ENCODE measurements around the gene OR51B6.
"Not testable (repeated sequence)": the region's sequence is repeated elsewhere in the genome, so short reads cannot be mapped to it uniquely, and the experiment has no call there.

The OR51B6 gene

DNA sequence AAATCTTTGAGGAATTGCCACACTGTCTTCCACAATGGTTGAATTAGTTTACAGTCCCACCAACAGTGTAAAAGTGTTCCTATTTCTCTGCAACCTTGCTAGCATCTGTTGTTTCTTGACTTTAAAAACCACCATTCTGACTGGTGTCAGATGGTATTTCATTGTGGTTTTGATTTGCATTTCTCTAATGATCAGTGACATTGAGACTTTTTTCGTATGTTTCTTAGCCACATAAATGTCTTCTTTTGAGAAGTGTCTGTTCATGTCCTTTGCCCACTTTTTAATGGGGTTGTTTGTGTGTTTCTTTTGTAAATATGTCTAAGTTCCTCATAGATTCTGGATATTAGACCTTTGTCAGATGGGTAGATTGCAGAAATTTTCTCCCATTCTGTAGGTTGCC, 14.1 kb upstream of the OR51B6 start:
- not testable (repeated sequence) for H3K9me3 ChIP-seq (ENCODE audit: low read length); H3K27ac ChIP-seq (ENCODE audit: low read depth, low read length); H3K4me3 ChIP-seq (ENCODE audit: low read depth in 1 of 2, low read length in 2 of 2); H3K9ac ChIP-seq (ENCODE audit: low read length); H3K36me3 ChIP-seq (ENCODE audit: insufficient read depth, low read length); H3K27me3 ChIP-seq (ENCODE audit: control insufficient read depth in 1 of 2, insufficient read depth in 2 of 2, low read length in 2 of 2); H3K4me1 ChIP-seq (ENCODE audit: insufficient read depth, low read length)

GRCh38 chr11:5339771-5340322, 11.5 kb upstream of the OR51B6 start:
- Histone ChIP-seq H3K27ac (ENCODE audit: low read depth, low read length) (no peak overlapping the region), H3K4me3 (ENCODE audit: low read depth in 1 of 2, low read length in 2 of 2) (no peak overlapping the region), H3K9me3 (ENCODE audit: low read length) (no peaks in the 10 kb centered on the region), H3K36me3 (ENCODE audit: insufficient read depth, low read length) (no peaks in the 10 kb centered on the region), H3K4me1 (ENCODE audit: insufficient read depth, low read length) (no peaks in the 10 kb centered on the region), H3K27me3 (ENCODE audit: control insufficient read depth in 1 of 2, insufficient read depth in 2 of 2, low read length in 2 of 2) (no peaks in the 10 kb centered on the region), H3K9ac (ENCODE audit: low read length) (no peak overlapping the region)

DNA sequence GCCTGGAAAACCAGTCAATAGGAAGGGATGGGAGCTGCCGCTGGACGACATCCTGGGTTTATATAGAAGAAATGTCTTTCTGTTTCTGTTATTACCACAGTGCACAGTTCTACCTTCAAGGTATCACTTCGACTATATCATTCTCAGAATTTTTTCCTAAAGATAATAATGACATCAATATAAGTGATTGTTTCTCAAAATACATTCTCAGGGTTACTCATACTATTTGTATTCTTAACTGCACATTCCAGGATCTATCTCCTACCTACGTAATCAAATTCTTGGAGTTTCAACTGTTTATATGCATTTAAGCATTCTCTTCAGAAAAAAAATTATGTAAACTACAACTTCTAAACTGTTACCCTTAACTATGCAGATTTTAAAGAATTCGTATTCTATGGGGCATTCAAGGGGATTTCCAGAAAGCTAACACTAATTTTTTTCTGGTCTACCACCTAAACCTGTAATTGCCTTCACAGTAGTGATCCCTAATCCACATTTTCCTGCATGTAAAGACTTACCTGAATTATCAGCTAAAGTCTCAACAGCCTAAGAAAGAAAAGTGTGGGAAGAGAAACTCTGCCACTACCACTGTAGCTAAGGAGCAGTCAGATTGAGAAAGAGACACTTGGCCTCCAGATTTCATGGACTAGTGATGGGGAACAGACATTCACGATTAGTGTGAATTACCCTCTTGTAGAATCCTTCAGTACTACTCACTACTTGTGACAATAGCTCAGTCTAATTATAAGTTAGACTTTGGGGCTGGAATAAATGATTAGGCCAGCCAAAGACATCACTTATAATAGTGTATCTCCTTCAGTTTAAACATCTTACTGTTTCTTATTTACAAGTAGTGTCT, 7.6 kb upstream of the OR51B6 start, which contains the start of gene OR51B5:
TSS of gene OR51B5 (minus strand) at position 51 of the 862 bp plus-strand sequence. CDS start at position 51, 0 bp downstream.
- Histone ChIP-seq H3K9ac (ENCODE audit: low read length) (no peak within 1 kb of the TSS), H3K4me3 (ENCODE audit: low read depth in 1 of 2, low read length in 2 of 2) (no peak within 1 kb of the TSS), H3K36me3 (ENCODE audit: insufficient read depth, low read length) (no peaks in the 10 kb centered on the region), H3K27ac (ENCODE audit: low read depth, low read length) (no peak within 1 kb of the TSS), H3K27me3 (ENCODE audit: control insufficient read depth in 1 of 2, insufficient read depth in 2 of 2, low read length in 2 of 2) (no peaks in the 10 kb centered on the region), H3K9me3 (ENCODE audit: low read length) (no peaks in the 10 kb centered on the region), H3K4me1 (ENCODE audit: insufficient read depth, low read length) (no peaks in the 10 kb centered on the region)

- Histone ChIP-seq H3K4me1 (ENCODE audit: insufficient read depth, low read length) (no peaks in the 10 kb centered on the region), H3K36me3 (ENCODE audit: insufficient read depth, low read length) (no peaks in the 10 kb centered on the region), H3K27ac (ENCODE audit: low read depth, low read length) (no peak overlapping the region), H3K4me3 (ENCODE audit: low read depth in 1 of 2, low read length in 2 of 2) (no peak overlapping the region), H3K27me3 (ENCODE audit: control insufficient read depth in 1 of 2, insufficient read depth in 2 of 2, low read length in 2 of 2) (no peaks in the 10 kb centered on the region), H3K9ac (ENCODE audit: low read length) (no peak overlapping the region), H3K9me3 (ENCODE audit: low read length) (no peaks in the 10 kb centered on the region)
These were observed 5.5 kb upstream of the OR51B6 start for GRCh38 chr11:5345831-5346230.

DNA sequence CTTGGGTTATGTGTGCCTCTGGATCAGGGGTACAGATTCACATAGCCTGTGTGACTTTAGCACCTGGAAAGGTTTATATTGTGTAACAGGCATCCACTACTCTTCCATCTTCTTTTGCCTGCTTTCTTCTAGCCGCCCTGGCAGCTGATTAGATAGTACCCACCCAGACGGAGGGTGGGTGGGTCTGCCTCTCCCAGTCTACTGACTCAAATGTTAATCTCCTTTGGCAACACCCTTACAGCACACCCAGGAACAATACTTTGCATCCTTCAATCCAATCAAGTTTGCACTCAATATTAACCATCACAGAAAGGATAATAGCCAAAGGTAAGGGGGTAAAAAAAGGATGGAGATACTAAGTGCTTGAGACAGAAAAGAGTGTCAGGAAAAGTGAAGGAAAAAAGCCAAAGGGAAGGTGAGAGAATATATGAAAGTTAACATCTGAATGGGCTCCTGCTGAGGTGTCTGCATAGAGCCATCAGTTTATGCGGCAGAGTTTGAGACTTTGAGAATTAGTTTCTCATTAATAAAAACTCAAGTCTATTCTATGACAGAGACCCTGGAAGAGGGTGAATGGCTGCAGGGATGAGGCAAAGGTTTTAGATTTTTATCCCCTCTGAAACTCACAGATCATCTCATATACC, 2.6 kb upstream of the OR51B6 start:
- Histone ChIP-seq H3K4me3 (ENCODE audit: low read depth in 1 of 2, low read length in 2 of 2) (no peak overlapping the region), H3K9ac (ENCODE audit: low read length) (no peak overlapping the region), H3K9me3 (ENCODE audit: low read length) (no peaks in the 10 kb centered on the region), H3K27me3 (ENCODE audit: control insufficient read depth in 1 of 2, insufficient read depth in 2 of 2, low read length in 2 of 2) (no peaks in the 10 kb centered on the region), H3K4me1 (ENCODE audit: insufficient read depth, low read length) (no peaks in the 10 kb centered on the region), H3K36me3 (ENCODE audit: insufficient read depth, low read length) (no peaks in the 10 kb centered on the region), H3K27ac (ENCODE audit: low read depth, low read length) (no peak overlapping the region)

- no peak overlapping the region for H3K9ac ChIP-seq (ENCODE audit: low read length)
- no peaks in the 10 kb centered on the region for H3K9me3 ChIP-seq (ENCODE audit: low read length)
- no peaks in the 10 kb centered on the region for H3K36me3 ChIP-seq (ENCODE audit: insufficient read depth, low read length)
These were observed 1.8 kb upstream of the OR51B6 start for GRCh38 chr11:5349550-5349949.

DNA sequence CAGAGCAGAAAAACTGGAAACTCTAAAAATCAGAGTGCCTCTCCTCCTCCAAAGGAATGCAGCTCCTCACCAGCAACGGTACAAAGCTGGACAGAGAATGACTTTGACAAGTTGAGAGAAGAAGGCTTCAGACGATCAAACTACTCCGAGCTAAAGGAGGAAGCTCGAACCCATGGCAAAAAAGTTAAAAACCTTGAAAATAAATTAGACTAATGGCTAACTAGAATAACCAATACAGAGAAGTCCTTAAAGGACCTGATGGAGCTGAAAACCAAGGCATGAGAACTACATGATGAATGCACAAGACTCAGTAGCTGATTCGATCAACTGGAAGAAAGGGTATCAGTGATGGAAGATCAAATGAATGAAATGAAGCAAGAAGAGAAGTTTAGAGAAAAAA, 4.7 kb downstream of the OR51B6 start:
- not testable (repeated sequence) for H3K27me3 ChIP-seq (ENCODE audit: control insufficient read depth in 1 of 2, insufficient read depth in 2 of 2, low read length in 2 of 2); H3K4me3 ChIP-seq (ENCODE audit: low read depth in 1 of 2, low read length in 2 of 2); H3K36me3 ChIP-seq (ENCODE audit: insufficient read depth, low read length); H3K4me1 ChIP-seq (ENCODE audit: insufficient read depth, low read length); H3K9me3 ChIP-seq (ENCODE audit: low read length); H3K9ac ChIP-seq (ENCODE audit: low read length); H3K27ac ChIP-seq (ENCODE audit: low read depth, low read length)

More at GRCh38 chr11:5349550-5349949, 1.8 kb upstream of the OR51B6 start:
- Histone ChIP-seq H3K27ac (ENCODE audit: low read depth, low read length) (no peak overlapping the region), H3K27me3 (ENCODE audit: control insufficient read depth in 1 of 2, insufficient read depth in 2 of 2, low read length in 2 of 2) (no peaks in the 10 kb centered on the region), H3K4me1 (ENCODE audit: insufficient read depth, low read length) (no peaks in the 10 kb centered on the region), H3K4me3 (ENCODE audit: low read depth in 1 of 2, low read length in 2 of 2) (no peak overlapping the region)

DNA sequence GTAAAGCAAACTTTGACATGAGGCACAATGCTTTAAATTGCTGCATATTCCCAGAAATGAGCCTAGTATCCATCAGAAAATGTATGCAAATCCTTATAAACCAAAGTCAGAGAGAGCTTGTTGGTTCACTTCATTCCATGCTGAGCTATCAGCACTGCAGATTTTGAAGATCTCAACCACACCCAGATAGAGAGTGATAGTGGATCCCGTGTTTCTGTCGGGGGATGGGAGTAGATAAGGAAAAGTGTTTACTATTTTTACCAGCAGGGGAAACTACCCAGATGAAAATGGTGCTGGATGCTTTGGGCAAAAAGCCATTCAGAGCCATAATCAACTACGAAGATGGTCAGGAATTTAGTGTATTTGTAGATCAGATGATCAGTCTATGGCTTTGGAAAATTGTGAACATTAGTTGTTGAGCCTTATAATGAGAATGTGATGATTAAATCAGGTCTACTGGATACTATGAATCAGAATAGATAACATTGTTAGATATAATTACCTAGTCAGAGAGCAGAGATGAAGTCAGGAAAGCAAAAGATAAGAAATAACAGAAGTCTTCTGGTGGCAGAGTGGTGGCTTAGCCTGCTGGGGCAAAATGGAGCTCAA, 10.8 kb downstream of the OR51B6 start:
- no peak overlapping the region for H3K27ac ChIP-seq (ENCODE audit: low read depth, low read length)
- H3K27me3 ChIP-seq (ENCODE audit: control insufficient read depth in 1 of 2, insufficient read depth in 2 of 2, low read length in 2 of 2): no peaks in the 10 kb centered on the region
- H3K36me3 ChIP-seq (ENCODE audit: insufficient read depth, low read length): no peaks in the 10 kb centered on the region
- no peaks in the 10 kb centered on the region for H3K4me1 ChIP-seq (ENCODE audit: insufficient read depth, low read length)
- no peaks in the 10 kb centered on the region for H3K9me3 ChIP-seq (ENCODE audit: low read length)
- no peak overlapping the region for H3K9ac ChIP-seq (ENCODE audit: low read length)
- no peak overlapping the region for H3K4me3 ChIP-seq (ENCODE audit: low read depth in 1 of 2, low read length in 2 of 2)

GRCh38 chr11:5363679-5364078, 12.4 kb downstream of the OR51B6 start:
- Histone ChIP-seq H3K9me3 (ENCODE audit: low read length) (no peaks in the 10 kb centered on the region), H3K27me3 (ENCODE audit: control insufficient read depth in 1 of 2, insufficient read depth in 2 of 2, low read length in 2 of 2) (no peaks in the 10 kb centered on the region), H3K36me3 (ENCODE audit: insufficient read depth, low read length) (no peaks in the 10 kb centered on the region), H3K9ac (ENCODE audit: low read length) (no peak overlapping the region), H3K4me1 (ENCODE audit: insufficient read depth, low read length) (no peaks in the 10 kb centered on the region), H3K27ac (ENCODE audit: low read depth, low read length) (no peak overlapping the region), H3K4me3 (ENCODE audit: low read depth in 1 of 2, low read length in 2 of 2) (no peak overlapping the region)

GRCh38 chr11:5364214-5364613, 12.9 kb downstream of the OR51B6 start:
- no peak overlapping the region for H3K4me3 ChIP-seq (ENCODE audit: low read depth in 1 of 2, low read length in 2 of 2)
- no peak overlapping the region for H3K9ac ChIP-seq (ENCODE audit: low read length)
- H3K36me3 ChIP-seq (ENCODE audit: insufficient read depth, low read length): no peaks in the 10 kb centered on the region
- no peak overlapping the region for H3K27ac ChIP-seq (ENCODE audit: low read depth, low read length)
- H3K27me3 ChIP-seq (ENCODE audit: control insufficient read depth in 1 of 2, insufficient read depth in 2 of 2, low read length in 2 of 2): no peaks in the 10 kb centered on the region
- H3K9me3 ChIP-seq (ENCODE audit: low read length): no peaks in the 10 kb centered on the region
- no peaks in the 10 kb centered on the region for H3K4me1 ChIP-seq (ENCODE audit: insufficient read depth, low read length)

- H3K36me3 ChIP-seq (ENCODE audit: insufficient read depth, low read length); H3K4me1 ChIP-seq (ENCODE audit: insufficient read depth, low read length); H3K27me3 ChIP-seq (ENCODE audit: control insufficient read depth in 1 of 2, insufficient read depth in 2 of 2, low read length in 2 of 2); H3K27ac ChIP-seq (ENCODE audit: low read depth, low read length); H3K9ac ChIP-seq (ENCODE audit: low read length); H3K4me3 ChIP-seq (ENCODE audit: low read depth in 1 of 2, low read length in 2 of 2); H3K9me3 ChIP-seq (ENCODE audit: low read length): not testable (repeated sequence)
These were observed 15.1 kb downstream of the OR51B6 start for GRCh38 chr11:5366365-5366764.

Data from muscle layer of colon (tissue), 2 donors.